GM12878 (cell line): ENCODE results near the gene RAB36. TPM values are rescaled to one million over a fixed set of nuclear protein-coding genes. Genes with fewer than 3 reads are reported as not detected.

Experiments used
- ATAC-seq: fragments of 200-7000 bp; cut with Tn5 transposase; 3 replicates; pipeline ENCODE4 v1.9.1; 2020; ENCODE audit warnings: mild to moderate bottlenecking, moderate library complexity
- BruUV-seq: library from RNA; stranded (reverse); fragments of 400-500 nt; replicated peaks from 2 replicates; lab custom pipeline; 2021; lab: Mats Ljungman, UMichigan
- CTCF ChIA-PET: fragments of 300-600 bp; sonication (Branson Sonifier 250); formaldehyde crosslinking; extraction: SDS; loops from one replicate; lab custom pipeline; 2021; ENCODE audit warnings: inconsistent platforms; lab: Yijun Ruan, JAX
- POLR2A ChIA-PET: fragments of 350-600 bp; formaldehyde crosslinking; extraction: SDS; loops from one replicate; lab custom pipeline; 2021; ENCODE audit warnings: inconsistent platforms; lab: Charles Lee
- RAD21 ChIA-PET: fragments of 300-600 bp; sonication (Branson Sonifier 250); formaldehyde crosslinking; loops from one replicate; lab custom pipeline; 2023; ENCODE audit warnings: antibody characterized with exemption; ENCODE audit not compliant: unreplicated experiment; lab: Charles Lee
- SMC1A ChIA-PET: fragments of 300-600 bp; sonication (Branson Sonifier 250); formaldehyde crosslinking; loops from one replicate; lab custom pipeline; 2023; ENCODE audit not compliant: unreplicated experiment, uncharacterized antibody; lab: Charles Lee
- DNase-seq: peaks from one replicate; pipeline ENCODE4 v3.0.0-alpha.2; 2011; ENCODE audit warnings: low read depth, low spot score
- FAIRE-seq: peaks from 3 replicates; lab custom pipeline; 2011; peaks lifted over from hg19 to GRCh38; lab: Jason Lieb, UNC
- H2AFZ ChIP-seq: 2 replicates; pipeline ENCODE4 v1.6.0; 2011; ENCODE audit warnings: low read depth, low read length, control low read depth; ENCODE audit not compliant: control insufficient read depth
- H3K27ac ChIP-seq: 2 replicates; pipeline ENCODE4 v1.5.1; 2011; ENCODE audit warnings: control low read depth; ENCODE audit not compliant: control insufficient read depth, insufficient read depth
- H3K27me3 ChIP-seq, 2 experiments: replicated peaks in 1 of 2; 2 replicates each; pipeline versions ENCODE4 v1.6.0 to v1.6.1; 2011; ENCODE audit warnings: low read length in 1 of 2; ENCODE audit not compliant: control insufficient read depth in 2 of 2, insufficient read depth in 2 of 2
- H3K36me3 ChIP-seq, 2 experiments: 2 replicates each; pipeline ENCODE4 v1.5.1; 2011; ENCODE audit warnings: low read length in 1 of 2; ENCODE audit not compliant: control insufficient read depth in 2 of 2, insufficient read depth in 2 of 2
- H3K4me1 ChIP-seq: 2 replicates; pipeline ENCODE4 v1.6.1; 2011; ENCODE audit warnings: mild to moderate bottlenecking, low read length, moderate library complexity, mixed read lengths; ENCODE audit not compliant: control insufficient read depth, insufficient read depth
- H3K4me2 ChIP-seq: 2 replicates; pipeline ENCODE4 v1.6.0; 2011; ENCODE audit warnings: control low read depth; ENCODE audit not compliant: control insufficient read depth, insufficient read depth
- H3K4me3 ChIP-seq: fragments of 200-600 bp; sonication (generic); 2 replicates; pipeline ENCODE4 v1.5.1; 2016
- H3K79me2 ChIP-seq: 2 replicates; pipeline ENCODE4 v1.6.0; 2011; ENCODE audit warnings: low read length; ENCODE audit not compliant: control insufficient read depth, insufficient read depth
- H3K9ac ChIP-seq: 2 replicates; pipeline ENCODE4 v1.8.0; 2011; ENCODE audit warnings: low read length, control low read depth, mixed read lengths; ENCODE audit not compliant: control insufficient read depth, insufficient read depth
- H3K9me3 ChIP-seq: replicated peaks from 3 replicates; pipeline ENCODE4 v1.5.1; 2011; ENCODE audit warnings: mild to moderate bottlenecking, low read length; ENCODE audit not compliant: control insufficient read depth, insufficient read depth
- H4K20me1 ChIP-seq: 2 replicates; pipeline ENCODE4 v1.6.0; 2011; ENCODE audit not compliant: control insufficient read depth, insufficient read depth
- EGR1 ChIP-seq, 2 experiments: IDR thresholded peaks; 1 replicate in 1 of 2; 2 replicates in 1 of 2; pipeline ENCODE4 v1.6.1; 2011 to 2012; ENCODE audit warnings: low read depth in 2 of 2, low read length in 2 of 2, borderline replicate concordance in 1 of 2, mild to moderate bottlenecking in 1 of 2, moderate library complexity in 1 of 2
- EP300 ChIP-seq, 2 experiments: fragments of 150-350 bp in 1 of 2; IDR thresholded peaks; 2 replicates each; pipeline ENCODE4 v1.6.1; 2011 to 2012; ENCODE audit warnings: low read depth in 2 of 2, low read length in 2 of 2, borderline replicate concordance in 1 of 2, improper control_type of control experiment in 1 of 2, inconsistent platforms in 1 of 2; ENCODE audit not compliant: control insufficient read depth in 1 of 2
- GATAD2B ChIP-seq: fragments of 450-650 bp; conservative IDR thresholded peaks from 2 replicates; pipeline ENCODE4 v1.6.1; 2017; ENCODE audit warnings: low read depth, mild to moderate bottlenecking, moderate library complexity
- MYC ChIP-seq: IDR thresholded peaks from 2 replicates; pipeline ENCODE4 v1.6.1; 2011; ENCODE audit warnings: mild to moderate bottlenecking, low read length, moderate library complexity, inconsistent platforms; ENCODE audit not compliant: insufficient read depth, insufficient replicate concordance, insufficient read length, severe bottlenecking
- RUNX3 ChIP-seq: IDR thresholded peaks from 2 replicates; pipeline ENCODE4 v1.6.1; 2012; ENCODE audit warnings: low read length, inconsistent platforms
- ZBTB4 ChIP-seq: fragments of 450-650 bp; formaldehyde crosslinking; IDR thresholded peaks from 2 replicates; pipeline ENCODE4 v1.4.0; 2022; ENCODE audit warnings: mild to moderate bottlenecking, moderate library complexity
- WGBS: methylation state at CpG from one replicate; pipeline ENCODE4 v1.1.6; 2016; ENCODE audit warnings: low lambda C conversion rate; ENCODE audit not compliant: insufficient replicate concordance, insufficient coverage; ENCODE audit errors: missing lambda C conversion rate; 5-methylcytosine and 5-hydroxymethylcytosine counted together
- in situ Hi-C: fragments of 300-500 bp; cut with MboI; formaldehyde crosslinking; loops from 9 replicates; pipeline ENCODE4 v1.14.3; 2018; ENCODE audit warnings: mixed read lengths
- intact Hi-C: fragments of 100-400 bp; cut with micrococcal nuclease; formaldehyde crosslinking; loops from one replicate; pipeline ENCODE4 v1.14.2; 2022; ENCODE audit not compliant: unreplicated experiment
- polyA plus RNA-seq, 11 experiments: library from polyadenylated mRNA; depleted of rRNA in 4 of 11; unstranded in 6 of 11; stranded (reverse) in 5 of 11; fragments of >200 nt; fragmentation: Nextera tagmentation in 4 of 11; fragmentation: Illumina TruSeq in 1 of 11; extraction: Ambion mirVana in 4 of 11; extraction: Trizol in 1 of 11; gene quantifications; 1 replicate in 1 of 11; 2 replicates in 10 of 11; pipeline versions ENCODE4 v1.2.1 to v1.2.3, GENCODE V29; 2011 to 2016; ENCODE audit warnings: inconsistent platforms in 2 of 11, missing spikeins in 2 of 11, low read depth in 1 of 11
- total RNA-seq, 4 experiments: library from RNA; depleted of rRNA in 3 of 4; stranded (reverse); fragments of >200 nt in 3 of 4; fragmentation: Illumina TruSeq in 1 of 4; extraction: Trizol in 1 of 4; gene quantifications; 2 replicates each; pipeline versions ENCODE4 v1.2.1 to v1.2.3, GENCODE V29; 2013 to 2021

RAB36 gene
- total and polyA plus RNA-seq, 10 of the 15 experiments (the other 5 are each of a cell fraction or from before 2014, with no cell fraction given) = 0.31 to 2.7 (median 1.1) TPM

- TF ChIP-seq EP300 (IDR thresholded peaks at IDR 0.05; ENCODE audit: borderline replicate concordance in 1 of 2, control insufficient read depth in 1 of 2, low read depth in 2 of 2, low read length in 2 of 2) = no peak
Observed at GRCh38 chr22:23175817-23176644, 30.8 kb downstream of the RAB36 start (continued).

- peaks cover 1% of the 10 kb centered on the region; the same call in 1 of the 3 replicates for H3K9me3 ChIP-seq
- no peak overlapping the region for H3K4me3 ChIP-seq
- H3K9ac ChIP-seq = no peak overlapping the region
- H3K4me2 ChIP-seq = peak overlapping the region; percentile 28; the same call in 1 of the 2 replicates
- ATAC-seq (no peak), DNase-seq (no peak), FAIRE-seq (no peak)
- peaks cover 8% of the 10 kb centered on the region for H3K79me2 ChIP-seq
- RAD21 ChIA-PET = interaction anchor here (1.3 to 13.6 kb wide), 4 partner anchors 39 to 219 kb away, joined by 3 to 167 read pairs (median 12); no protein-coding TSS in a partner anchor
- no peaks in the 10 kb centered on the region for H3K36me3 ChIP-seq
- H3K4me1 ChIP-seq = peaks cover 45% of the 10 kb centered on the region
- H4K20me1 ChIP-seq = no peaks in the 10 kb centered on the region
- no peak overlapping the region; the same call in 1 of the 2 replicates for H3K27ac ChIP-seq
- 0 out of 2 replicates have a peak overlapping the region, but pooled peaks have one; percentile 5 for H2AFZ ChIP-seq
- no peak for TF ChIP-seq GATAD2B
- peak; percentile 62 for TF ChIP-seq RUNX3
- no peak for TF ChIP-seq MYC
- no peak for TF ChIP-seq ZBTB4 (CRISPR knock-in tag)
- TF ChIP-seq EGR1 (IDR thresholded peaks at IDR 0.05; ENCODE audit: borderline replicate concordance in 1 of 2, low read depth in 2 of 2, low read length in 2 of 2) = 0 out of 3 replicates have a peak, but pooled peaks of 1 of the 2 experiments have one; percentile 28
- POLR2A ChIA-PET = interaction anchor here (1.0 kb wide), 1 partner anchor 115 kb away, joined by 4 read pairs; no protein-coding TSS in a partner anchor
- in situ Hi-C loops = loop anchor here (5.0 kb wide), 2 partner anchors 101 to 211 kb away; no protein-coding TSS in a partner anchor
- BruUV-seq = no TSS peak
- CTCF ChIA-PET = interaction anchor here (0.9 to 13.6 kb wide), 14 partner anchors 10 to 216 kb away, joined by 3 to 209 read pairs (median 6); partner anchors contain the start of gene RAB36
- 55% methylated on average over 9 of the region's 9 CpGs for WGBS
- SMC1A ChIA-PET = interaction anchor here (0.8 to 4.9 kb wide), 8 partner anchors 27 to 117 kb away, joined by 3 to 57 read pairs (median 5); no protein-coding TSS in a partner anchor
- intact Hi-C loops = no loop called here
- H3K27me3 ChIP-seq = no peaks in the 10 kb centered on the region
Observed at GRCh38 chr22:23176645-23177027, 31.4 kb downstream of the RAB36 start.
